Measurements from ENCODE around the gene TLE3. TPM values are rescaled to one million over a fixed set of nuclear protein-coding genes. Genes with fewer than 3 reads are reported as not detected.

TLE3 gene
- total RNA-seq, 4 donors from 2014 or later = 4.6 to 35.3 (median 13.3) TPM

- in situ Hi-C loops (cut with MboI; ENCODE audit: low sequenced_read_pairs in 4 of 4) = no loop called here
- no peak for TF ChIP-seq POLR2A (IDR thresholded peaks at IDR 0.05)
- TF ChIP-seq, protein P1, sequence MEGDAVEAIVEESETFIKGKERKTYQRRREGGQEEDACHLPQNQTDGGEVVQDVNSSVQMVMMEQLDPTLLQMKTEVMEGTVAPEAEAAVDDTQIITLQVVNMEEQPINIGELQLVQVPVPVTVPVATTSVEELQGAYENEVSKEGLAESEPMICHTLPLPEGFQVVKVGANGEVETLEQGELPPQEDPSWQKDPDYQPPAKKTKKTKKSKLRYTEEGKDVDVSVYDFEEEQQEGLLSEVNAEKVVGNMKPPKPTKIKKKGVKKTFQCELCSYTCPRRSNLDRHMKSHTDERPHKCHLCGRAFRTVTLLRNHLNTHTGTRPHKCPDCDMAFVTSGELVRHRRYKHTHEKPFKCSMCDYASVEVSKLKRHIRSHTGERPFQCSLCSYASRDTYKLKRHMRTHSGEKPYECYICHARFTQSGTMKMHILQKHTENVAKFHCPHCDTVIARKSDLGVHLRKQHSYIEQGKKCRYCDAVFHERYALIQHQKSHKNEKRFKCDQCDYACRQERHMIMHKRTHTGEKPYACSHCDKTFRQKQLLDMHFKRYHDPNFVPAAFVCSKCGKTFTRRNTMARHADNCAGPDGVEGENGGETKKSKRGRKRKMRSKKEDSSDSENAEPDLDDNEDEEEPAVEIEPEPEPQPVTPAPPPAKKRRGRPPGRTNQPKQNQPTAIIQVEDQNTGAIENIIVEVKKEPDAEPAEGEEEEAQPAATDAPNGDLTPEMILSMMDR (IDR thresholded peaks at IDR 0.05 in 4 of 5, conservative IDR thresholded peaks at IDR 0.05 in 1 of 5) = no peak
- Histone ChIP-seq H3K9me3 (no peaks in the 10 kb centered on the region), H3K4me1 (peaks cover 0 to 5% of the 10 kb centered on the region in 2 donors), H3K27ac (no peak overlapping the region), H3K4me3 (no peak overlapping the region), H3K36me3 (peaks cover 0 to 50% of the 10 kb centered on the region in 2 donors), H3K27me3 (no peaks in the 10 kb centered on the region)
- DNase-seq (no peak), ATAC-seq (no peak)
- intact Hi-C loops (cut with DNase I; ENCODE audit: low total_unique reads) = no loop called here
These were observed 44.6 kb downstream of the TLE3 start for GRCh38 chr15:70053001-70053715.

DNA sequence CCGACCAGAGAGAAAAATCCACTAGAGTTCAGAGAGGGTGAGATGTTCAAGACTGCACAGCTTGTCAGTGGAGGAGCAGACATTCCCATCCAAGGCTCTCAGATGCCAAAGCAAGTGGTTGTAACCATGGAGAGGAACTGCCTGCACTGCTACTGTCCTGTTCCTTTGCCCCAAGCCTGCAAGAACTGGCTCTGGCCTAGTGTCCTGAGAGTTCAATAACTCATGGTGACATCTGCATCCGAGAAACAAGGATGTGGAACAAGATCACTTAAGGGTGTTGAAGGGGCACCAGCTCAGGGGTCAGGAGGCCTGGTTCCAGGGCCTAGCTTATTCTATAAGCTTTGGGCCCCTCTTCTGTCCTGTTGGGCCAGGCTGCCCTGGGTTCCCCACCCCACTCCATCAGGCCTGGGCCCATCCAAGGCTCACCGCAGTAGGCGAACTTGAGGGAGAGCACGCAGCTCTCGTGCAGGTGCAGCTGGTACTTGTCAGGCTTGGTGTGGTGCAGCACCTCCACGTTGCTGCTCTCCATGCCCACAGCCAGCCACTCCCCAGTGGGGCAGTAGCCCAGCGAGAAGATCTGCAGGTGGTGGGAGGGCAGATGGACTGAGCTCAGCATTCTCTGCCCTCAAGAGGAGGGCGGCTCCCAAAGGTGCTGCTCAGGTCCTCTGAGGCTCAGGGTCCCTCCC is 45.6 kb downstream of the TLE3 start:
- Histone ChIP-seq H3K27ac (no peak overlapping the region), H3K27me3 (no peaks in the 10 kb centered on the region), H3K36me3 (peaks cover 0 to 41% of the 10 kb centered on the region in 2 donors), H3K9me3 (no peaks in the 10 kb centered on the region), H3K4me1 (peaks cover 0 to 9% of the 10 kb centered on the region in 2 donors), H3K4me3 (no peak overlapping the region)
- TF ChIP-seq, protein P1 (IDR thresholded peaks at IDR 0.05 in 4 of 5, conservative IDR thresholded peaks at IDR 0.05 in 1 of 5) = no peak
- TF ChIP-seq POLR2A (IDR thresholded peaks at IDR 0.05) = no peak
- intact Hi-C loops (cut with DNase I; ENCODE audit: low total_unique reads) = no loop called here
- ATAC-seq (no peak), DNase-seq (no peak)
- in situ Hi-C loops (cut with MboI; ENCODE audit: low sequenced_read_pairs in 4 of 4) = no loop called here

GRCh38 chr15:70050970-70051369 is 46.7 kb downstream of the TLE3 start:
- in situ Hi-C loops (cut with MboI; ENCODE audit: low sequenced_read_pairs in 4 of 4) = no loop called here
- Histone ChIP-seq H3K27me3 (no peaks in the 10 kb centered on the region), H3K9me3 (no peaks in the 10 kb centered on the region), H3K4me1 (peaks cover 0 to 9% of the 10 kb centered on the region in 2 donors), H3K27ac (no peak overlapping the region), H3K4me3 (no peak overlapping the region), H3K36me3 (peaks cover 0 to 32% of the 10 kb centered on the region in 2 donors)
- no peak for TF ChIP-seq POLR2A (IDR thresholded peaks at IDR 0.05)
- TF ChIP-seq, protein P1 (IDR thresholded peaks at IDR 0.05 in 4 of 5, conservative IDR thresholded peaks at IDR 0.05 in 1 of 5) = no peak
- intact Hi-C loops (cut with DNase I; ENCODE audit: low total_unique reads) = no loop called here
- ATAC-seq = no peak
- DNase-seq = no peak

DNA sequence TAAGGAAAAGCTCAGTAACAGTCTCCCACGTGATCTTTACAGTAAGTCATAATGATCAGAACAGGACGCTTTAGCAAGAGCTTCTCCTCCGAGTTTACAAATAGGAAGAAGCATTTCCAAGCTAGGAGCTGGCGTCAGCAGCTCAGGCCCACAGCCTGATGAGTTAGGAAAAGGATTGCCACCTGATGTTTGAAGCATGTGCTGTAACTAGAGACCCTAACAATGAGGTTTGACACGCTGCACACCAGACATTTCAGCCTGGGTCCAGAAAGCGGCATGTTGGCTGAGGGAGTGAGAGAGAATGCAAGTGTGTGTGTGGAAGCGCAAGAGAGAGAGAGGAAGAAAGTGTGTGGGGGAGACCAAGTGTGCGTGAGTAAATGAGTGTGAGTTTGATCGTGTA is 47.3 kb downstream of the TLE3 start:
- no peak for DNase-seq
- intact Hi-C loops (cut with DNase I; ENCODE audit: low total_unique reads) = no loop called here

More for the DNA sequence above, 47.3 kb downstream of the TLE3 start:
- peaks cover 0 to 9% of the 10 kb centered on the region in 2 donors for H3K4me1 ChIP-seq
- no peak overlapping the region for H3K27ac ChIP-seq
- TF ChIP-seq, protein P1 (IDR thresholded peaks at IDR 0.05 in 4 of 5, conservative IDR thresholded peaks at IDR 0.05 in 1 of 5) = no peak
- no peak for TF ChIP-seq POLR2A (IDR thresholded peaks at IDR 0.05)
- in situ Hi-C loops (cut with MboI; ENCODE audit: low sequenced_read_pairs in 4 of 4) = no loop called here
- H3K36me3 ChIP-seq = peaks cover 0 to 32% of the 10 kb centered on the region in 2 donors
- no peak overlapping the region for H3K4me3 ChIP-seq
- no peak for ATAC-seq
- no peaks in the 10 kb centered on the region for H3K27me3 ChIP-seq
- H3K9me3 ChIP-seq = no peaks in the 10 kb centered on the region

Measured in gastrocnemius medialis (tissue), 4 donors.